SK-N-MC (cell line): ENCODE measurements around the gene VAV3.
A peak's percentile ranks its signal among the peaks of the same experiment; 100 is the strongest.

Experiments
- DNase-seq: peaks from one replicate; pipeline ENCODE4 v3.0.0-alpha.2; 2011; ENCODE audit warnings: low read depth, low spot score
- H3K27ac ChIP-seq: fragments of 200-600 bp; sonication (generic); 2 replicates; pipeline ENCODE4 v1.5.1; 2016; ENCODE audit warnings: mixed run types
- H3K36me3 ChIP-seq: fragments of 200-600 bp; sonication (generic); 2 replicates; pipeline ENCODE4 v1.6.1; 2017; ENCODE audit warnings: antibody characterized with exemption, low read length, mixed read lengths; ENCODE audit not compliant: insufficient read depth
- H3K4me3 ChIP-seq: fragments of 200-600 bp; sonication (generic); 2 replicates; pipeline ENCODE4 v1.5.1; 2016
- H3K9ac ChIP-seq: fragments of 200-600 bp; sonication (generic); 2 replicates; pipeline ENCODE4 v1.8.0; 2017; ENCODE audit warnings: mixed run types, mixed read lengths; ENCODE audit not compliant: insufficient read length
- H3K9me3 ChIP-seq: fragments of 200-600 bp; sonication (generic); 2 replicates; pipeline ENCODE4 v1.6.1; 2017; ENCODE audit warnings: low read depth, mild to moderate bottlenecking, antibody characterized with exemption, low read length, moderate library complexity, mixed read lengths
- EZH2 ChIP-seq: fragments of 200-600 bp; sonication (generic); IDR thresholded peaks from one replicate; pipeline ENCODE4 v1.6.1; 2017; ENCODE audit warnings: antibody characterized with exemption
- FOXP2 ChIP-seq: optimal IDR thresholded peaks from 2 replicates; pipeline ENCODE3; 2011; ENCODE audit warnings: mild to moderate bottlenecking, moderate library complexity; ENCODE audit not compliant: insufficient read depth; ENCODE audit errors: extremely low read length, control extremely low read depth
- POLR2AphosphoS5 ChIP-seq: IDR thresholded peaks from 2 replicates; pipeline ENCODE4 v1.6.1; 2012; ENCODE audit warnings: mild to moderate bottlenecking, low read depth, low read length, borderline replicate concordance

VAV3 gene

GRCh38 chr1:107593501-107594209 is 371.3 kb downstream of the VAV3 start:
- Histone ChIP-seq H3K36me3 (no peaks in the 10 kb centered on the region), H3K27ac (no peak overlapping the region), H3K4me3 (no peak overlapping the region), H3K9me3 (no peaks in the 10 kb centered on the region), H3K9ac (no peak overlapping the region)
- TF ChIP-seq FOXP2 (no peak), EZH2 (no peak), POLR2AphosphoS5 (no peak)
- peak; percentile 2 for DNase-seq

- Histone ChIP-seq H3K9ac (no peak overlapping the region), H3K4me3 (no peak overlapping the region), H3K36me3 (no peaks in the 10 kb centered on the region), H3K9me3 (no peaks in the 10 kb centered on the region), H3K27ac (no peak overlapping the region)
- TF ChIP-seq EZH2, result no peak
- TF ChIP-seq POLR2AphosphoS5, result no peak
- no peak for TF ChIP-seq FOXP2
- no peak for DNase-seq
These were observed 373.9 kb downstream of the VAV3 start for GRCh38 chr1:107590900-107591622.

GRCh38 chr1:107590087-107590486 is 374.9 kb downstream of the VAV3 start:
- DNase-seq, result no peak
- Histone ChIP-seq H3K9me3 (no peaks in the 10 kb centered on the region), H3K27ac (no peak overlapping the region), H3K36me3 (no peaks in the 10 kb centered on the region), H3K4me3 (no peak overlapping the region), H3K9ac (no peak overlapping the region)
- no peak for TF ChIP-seq EZH2
- no peak for TF ChIP-seq FOXP2
- no peak for TF ChIP-seq POLR2AphosphoS5

- no peak overlapping the region for H3K4me3 ChIP-seq
- no peak for DNase-seq
- no peak overlapping the region for H3K9ac ChIP-seq
- H3K9me3 ChIP-seq, result no peaks in the 10 kb centered on the region
- TF ChIP-seq POLR2AphosphoS5, result no peak
- no peak for TF ChIP-seq EZH2
- TF ChIP-seq FOXP2, result no peak
- H3K27ac ChIP-seq, result no peak overlapping the region
- no peaks in the 10 kb centered on the region for H3K36me3 ChIP-seq
These were observed 376.7 kb downstream of the VAV3 start for GRCh38 chr1:107588321-107588720.

- Histone ChIP-seq H3K4me3 (no peak overlapping the region), H3K9ac (no peak overlapping the region), H3K36me3 (no peaks in the 10 kb centered on the region), H3K9me3 (no peaks in the 10 kb centered on the region), H3K27ac (no peak overlapping the region)
- DNase-seq, result no peak
- TF ChIP-seq EZH2, result no peak
- no peak for TF ChIP-seq FOXP2
- no peak for TF ChIP-seq POLR2AphosphoS5
These were observed 389.8 kb downstream of the VAV3 start for GRCh38 chr1:107575226-107575625.

GRCh38 chr1:107574044-107574443 is 390.9 kb downstream of the VAV3 start:
- H3K27ac ChIP-seq, result no peak overlapping the region
- DNase-seq, result no peak
- no peaks in the 10 kb centered on the region for H3K9me3 ChIP-seq
- H3K9ac ChIP-seq, result no peak overlapping the region
- no peak for TF ChIP-seq EZH2
- no peak for TF ChIP-seq FOXP2
- TF ChIP-seq POLR2AphosphoS5, result no peak
- H3K36me3 ChIP-seq, result no peaks in the 10 kb centered on the region
- H3K4me3 ChIP-seq, result no peak overlapping the region

- Histone ChIP-seq H3K4me3 (no peak overlapping the region), H3K9me3 (no peaks in the 10 kb centered on the region), H3K36me3 (no peaks in the 10 kb centered on the region), H3K27ac (no peak overlapping the region), H3K9ac (no peak overlapping the region)
- TF ChIP-seq POLR2AphosphoS5, result no peak
- TF ChIP-seq EZH2, result no peak
- TF ChIP-seq FOXP2, result no peak
- DNase-seq, result no peak
These were observed 392.2 kb downstream of the VAV3 start for GRCh38 chr1:107572674-107573211.

- Histone ChIP-seq H3K4me3 (no peak overlapping the region), H3K27ac (no peak overlapping the region), H3K9ac (no peak overlapping the region), H3K9me3 (no peaks in the 10 kb centered on the region), H3K36me3 (no peaks in the 10 kb centered on the region)
- no peak for DNase-seq
- TF ChIP-seq FOXP2 (no peak), POLR2AphosphoS5 (no peak), EZH2 (no peak)
These were observed 394.2 kb downstream of the VAV3 start for GRCh38 chr1:107570768-107571167.

- Histone ChIP-seq H3K9ac (no peak overlapping the region), H3K36me3 (no peaks in the 10 kb centered on the region), H3K4me3 (no peak overlapping the region), H3K9me3 (no peaks in the 10 kb centered on the region), H3K27ac (no peak overlapping the region)
- DNase-seq, result no peak
- no peak for TF ChIP-seq EZH2
- no peak for TF ChIP-seq FOXP2
- no peak for TF ChIP-seq POLR2AphosphoS5
These were observed 401.5 kb downstream of the VAV3 start for GRCh38 chr1:107563441-107563840.
